ENCODE measurements around the gene STXBP5.

STXBP5 gene

DNA sequence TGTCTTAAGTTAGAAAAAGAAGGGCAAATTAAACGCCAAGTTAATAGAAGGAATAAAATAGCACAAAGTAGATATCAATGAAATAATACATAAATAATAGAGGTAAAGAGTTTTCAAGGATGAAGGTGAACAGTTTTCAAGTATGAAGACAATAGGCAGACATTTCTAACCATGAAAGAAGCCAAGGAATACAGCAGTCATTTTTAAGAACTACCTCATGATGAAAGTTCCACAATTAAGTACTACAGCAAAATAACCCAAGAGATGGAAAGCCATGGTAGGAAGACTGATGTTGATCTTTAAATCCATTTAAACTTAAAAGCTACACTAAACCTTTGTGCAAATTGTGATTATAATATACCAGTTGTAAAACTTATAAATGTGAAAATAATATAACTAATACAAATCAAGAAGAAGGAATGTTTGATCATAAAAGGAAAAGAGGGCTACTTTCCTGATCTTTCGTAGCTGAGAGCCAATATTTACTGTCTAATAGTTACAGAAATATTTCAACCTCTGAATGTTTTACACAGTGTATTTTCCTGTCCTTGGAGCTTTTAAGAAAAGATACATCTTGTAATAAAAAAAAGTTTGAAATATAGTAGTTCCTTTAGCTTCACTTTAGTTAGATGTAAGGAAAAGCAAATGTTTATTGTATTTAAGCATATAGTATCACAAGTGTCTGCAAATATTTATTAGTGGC is 143.1 kb downstream of the STXBP5 start:
- POLR2A ChIA-PET = no interaction called here
- Histone ChIP-seq H3K27ac (ENCODE audit: extremely low read depth, low read depth, low read length) (no peak overlapping the region), H3K36me3 (ENCODE audit: control insufficient read depth in 2 of 2, insufficient read depth in 1 of 2, low read length in 2 of 2) (peaks cover 0 to 5% of the 10 kb centered on the region in 2 experiments; a peak in 1 of 3 replicates), H3K4me1 (ENCODE audit: control insufficient read depth, insufficient read depth, low read length) (no peaks in the 10 kb centered on the region), H3K4me3 (ENCODE audit: low read depth, low read length) (no peak overlapping the region), H3K9me3 (ENCODE audit: control insufficient read depth, insufficient read depth, low read depth, low read length) (no peaks in the 10 kb centered on the region)
- no peak for TF ChIP-seq ZNF366 (tag by site-specific recombination; conservative IDR thresholded peaks at IDR 0.05)
- no peak for TF ChIP-seq ZNF350 (tag by site-specific recombination; IDR thresholded peaks at IDR 0.05)
- TF ChIP-seq GLI4 (tag by site-specific recombination; IDR thresholded peaks at IDR 0.05) = no peak
- TF ChIP-seq, protein P1, sequence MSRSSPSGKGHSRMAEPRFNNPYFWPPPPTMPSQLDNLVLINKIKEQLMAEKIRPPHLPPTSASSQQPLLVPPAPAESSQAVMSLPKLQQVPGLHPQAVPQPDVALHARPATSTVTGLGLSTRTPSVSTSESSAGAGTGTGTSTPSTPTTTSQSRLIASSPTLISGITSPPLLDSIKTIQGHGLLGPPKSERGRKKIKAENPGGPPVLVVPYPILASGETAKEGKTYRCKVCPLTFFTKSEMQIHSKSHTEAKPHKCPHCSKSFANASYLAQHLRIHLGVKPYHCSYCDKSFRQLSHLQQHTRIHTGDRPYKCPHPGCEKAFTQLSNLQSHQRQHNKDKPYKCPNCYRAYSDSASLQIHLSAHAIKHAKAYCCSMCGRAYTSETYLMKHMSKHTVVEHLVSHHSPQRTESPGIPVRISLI (tag by site-specific recombination; IDR thresholded peaks at IDR 0.05) = no peak
- TF ChIP-seq, protein P2, sequence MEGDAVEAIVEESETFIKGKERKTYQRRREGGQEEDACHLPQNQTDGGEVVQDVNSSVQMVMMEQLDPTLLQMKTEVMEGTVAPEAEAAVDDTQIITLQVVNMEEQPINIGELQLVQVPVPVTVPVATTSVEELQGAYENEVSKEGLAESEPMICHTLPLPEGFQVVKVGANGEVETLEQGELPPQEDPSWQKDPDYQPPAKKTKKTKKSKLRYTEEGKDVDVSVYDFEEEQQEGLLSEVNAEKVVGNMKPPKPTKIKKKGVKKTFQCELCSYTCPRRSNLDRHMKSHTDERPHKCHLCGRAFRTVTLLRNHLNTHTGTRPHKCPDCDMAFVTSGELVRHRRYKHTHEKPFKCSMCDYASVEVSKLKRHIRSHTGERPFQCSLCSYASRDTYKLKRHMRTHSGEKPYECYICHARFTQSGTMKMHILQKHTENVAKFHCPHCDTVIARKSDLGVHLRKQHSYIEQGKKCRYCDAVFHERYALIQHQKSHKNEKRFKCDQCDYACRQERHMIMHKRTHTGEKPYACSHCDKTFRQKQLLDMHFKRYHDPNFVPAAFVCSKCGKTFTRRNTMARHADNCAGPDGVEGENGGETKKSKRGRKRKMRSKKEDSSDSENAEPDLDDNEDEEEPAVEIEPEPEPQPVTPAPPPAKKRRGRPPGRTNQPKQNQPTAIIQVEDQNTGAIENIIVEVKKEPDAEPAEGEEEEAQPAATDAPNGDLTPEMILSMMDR (tag by site-specific recombination; IDR thresholded peaks at IDR 0.05) = no peak
- no peak for TF ChIP-seq ZNF610 (tag by site-specific recombination; IDR thresholded peaks at IDR 0.05; ENCODE audit: borderline replicate concordance)
- CTCF ChIA-PET = no interaction called here

DNA sequence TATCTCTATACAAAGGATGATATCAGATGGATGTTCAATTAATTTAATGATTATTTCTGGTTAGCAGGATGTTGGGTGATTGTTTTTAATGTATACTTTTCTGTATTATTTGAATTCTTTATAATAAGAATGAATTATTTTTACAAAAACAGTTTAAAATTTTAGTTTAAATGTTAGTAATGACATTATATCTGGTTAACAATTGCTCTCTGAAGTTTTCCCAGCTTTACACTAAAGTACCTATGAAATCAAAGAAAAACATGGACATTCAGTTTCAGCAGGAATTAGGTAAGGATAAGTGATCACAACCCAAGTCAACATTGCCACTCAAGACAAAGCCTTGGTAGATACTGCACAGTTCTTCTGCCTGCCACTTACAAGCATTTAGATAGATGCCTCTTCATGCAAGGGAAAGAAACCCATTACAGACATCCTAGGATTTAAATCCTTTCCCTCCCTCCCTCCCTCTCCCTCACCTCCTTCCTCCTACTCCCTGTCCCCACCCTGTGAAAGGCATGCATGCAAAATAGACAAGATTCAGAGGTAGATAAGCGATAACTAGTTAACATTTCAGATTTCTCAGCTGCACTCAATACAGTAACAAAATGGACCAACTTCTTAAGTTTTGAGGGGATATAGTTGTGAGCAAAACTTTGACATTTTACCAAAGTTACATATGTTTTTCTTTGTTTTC is 143.8 kb downstream of the STXBP5 start:
- peaks cover 0 to 5% of the 10 kb centered on the region in 2 experiments; a peak in 1 of 3 replicates for H3K36me3 ChIP-seq (ENCODE audit: control insufficient read depth in 2 of 2, insufficient read depth in 1 of 2, low read length in 2 of 2)
- H3K9me3 ChIP-seq (ENCODE audit: control insufficient read depth, insufficient read depth, low read depth, low read length) = no peaks in the 10 kb centered on the region
- H3K27ac ChIP-seq (ENCODE audit: extremely low read depth, low read depth, low read length) = no peak overlapping the region
- no peak for TF ChIP-seq ZNF112 (tag by site-specific recombination; IDR thresholded peaks at IDR 0.05)
- TF ChIP-seq, protein P3, sequence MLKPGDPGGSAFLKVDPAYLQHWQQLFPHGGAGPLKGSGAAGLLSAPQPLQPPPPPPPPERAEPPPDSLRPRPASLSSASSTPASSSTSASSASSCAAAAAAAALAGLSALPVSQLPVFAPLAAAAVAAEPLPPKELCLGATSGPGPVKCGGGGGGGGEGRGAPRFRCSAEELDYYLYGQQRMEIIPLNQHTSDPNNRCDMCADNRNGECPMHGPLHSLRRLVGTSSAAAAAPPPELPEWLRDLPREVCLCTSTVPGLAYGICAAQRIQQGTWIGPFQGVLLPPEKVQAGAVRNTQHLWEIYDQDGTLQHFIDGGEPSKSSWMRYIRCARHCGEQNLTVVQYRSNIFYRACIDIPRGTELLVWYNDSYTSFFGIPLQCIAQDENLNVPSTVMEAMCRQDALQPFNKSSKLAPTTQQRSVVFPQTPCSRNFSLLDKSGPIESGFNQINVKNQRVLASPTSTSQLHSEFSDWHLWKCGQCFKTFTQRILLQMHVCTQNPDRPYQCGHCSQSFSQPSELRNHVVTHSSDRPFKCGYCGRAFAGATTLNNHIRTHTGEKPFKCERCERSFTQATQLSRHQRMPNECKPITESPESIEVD (tag by site-specific recombination; IDR thresholded peaks at IDR 0.05) = no peak
- no peak for TF ChIP-seq ZNF350 (tag by site-specific recombination; IDR thresholded peaks at IDR 0.05)
- TF ChIP-seq ZBTB7A (tag by site-specific recombination; IDR thresholded peaks at IDR 0.05; ENCODE audit: low read depth) = no peak
- no peak for TF ChIP-seq ZNF335 (tag by site-specific recombination; conservative IDR thresholded peaks at IDR 0.05)
- TF ChIP-seq BCL11A (tag by site-specific recombination; IDR thresholded peaks at IDR 0.05; ENCODE audit: low read depth) = no peak
- TF ChIP-seq, protein P4, sequence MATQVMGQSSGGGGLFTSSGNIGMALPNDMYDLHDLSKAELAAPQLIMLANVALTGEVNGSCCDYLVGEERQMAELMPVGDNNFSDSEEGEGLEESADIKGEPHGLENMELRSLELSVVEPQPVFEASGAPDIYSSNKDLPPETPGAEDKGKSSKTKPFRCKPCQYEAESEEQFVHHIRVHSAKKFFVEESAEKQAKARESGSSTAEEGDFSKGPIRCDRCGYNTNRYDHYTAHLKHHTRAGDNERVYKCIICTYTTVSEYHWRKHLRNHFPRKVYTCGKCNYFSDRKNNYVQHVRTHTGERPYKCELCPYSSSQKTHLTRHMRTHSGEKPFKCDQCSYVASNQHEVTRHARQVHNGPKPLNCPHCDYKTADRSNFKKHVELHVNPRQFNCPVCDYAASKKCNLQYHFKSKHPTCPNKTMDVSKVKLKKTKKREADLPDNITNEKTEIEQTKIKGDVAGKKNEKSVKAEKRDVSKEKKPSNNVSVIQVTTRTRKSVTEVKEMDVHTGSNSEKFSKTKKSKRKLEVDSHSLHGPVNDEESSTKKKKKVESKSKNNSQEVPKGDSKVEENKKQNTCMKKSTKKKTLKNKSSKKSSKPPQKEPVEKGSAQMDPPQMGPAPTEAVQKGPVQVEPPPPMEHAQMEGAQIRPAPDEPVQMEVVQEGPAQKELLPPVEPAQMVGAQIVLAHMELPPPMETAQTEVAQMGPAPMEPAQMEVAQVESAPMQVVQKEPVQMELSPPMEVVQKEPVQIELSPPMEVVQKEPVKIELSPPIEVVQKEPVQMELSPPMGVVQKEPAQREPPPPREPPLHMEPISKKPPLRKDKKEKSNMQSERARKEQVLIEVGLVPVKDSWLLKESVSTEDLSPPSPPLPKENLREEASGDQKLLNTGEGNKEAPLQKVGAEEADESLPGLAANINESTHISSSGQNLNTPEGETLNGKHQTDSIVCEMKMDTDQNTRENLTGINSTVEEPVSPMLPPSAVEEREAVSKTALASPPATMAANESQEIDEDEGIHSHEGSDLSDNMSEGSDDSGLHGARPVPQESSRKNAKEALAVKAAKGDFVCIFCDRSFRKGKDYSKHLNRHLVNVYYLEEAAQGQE (tag by site-specific recombination; IDR thresholded peaks at IDR 0.05) = no peak
- TF ChIP-seq ZFP69B (tag by site-specific recombination; IDR thresholded peaks at IDR 0.05) = no peak
- no peak for TF ChIP-seq ZNF600 (tag by site-specific recombination; IDR thresholded peaks at IDR 0.05)
- no peak for TF ChIP-seq GLI4 (tag by site-specific recombination; IDR thresholded peaks at IDR 0.05)
- no peak for TF ChIP-seq ZNF274 (IDR thresholded peaks at IDR 0.05; ENCODE audit: low read length)
- TF ChIP-seq ZNF274 (tag by site-specific recombination; IDR thresholded peaks at IDR 0.05; ENCODE audit: borderline replicate concordance) = no peak
- TF ChIP-seq ZBTB17 (tag by site-specific recombination; IDR thresholded peaks at IDR 0.05) = no peak
- TF ChIP-seq GLI2 (tag by site-specific recombination; IDR thresholded peaks at IDR 0.05; ENCODE audit: borderline replicate concordance, low read depth) = no peak
- H3K4me3 ChIP-seq (ENCODE audit: low read depth, low read length) = no peak overlapping the region
- ChIA-PET POLR2A (no interaction called here), CTCF (no interaction called here)
- no peaks in the 10 kb centered on the region for H3K4me1 ChIP-seq (ENCODE audit: control insufficient read depth, insufficient read depth, low read length)

All from HEK293 (cell line).